Smooth muscle cell (in vitro differentiated cells): ENCODE data around the gene CTDNEP1. TPM values are rescaled to one million over a fixed set of nuclear protein-coding genes. Genes with fewer than 3 reads are reported as not detected.

Experiments
- DNase-seq: peaks from one replicate; lab custom pipeline; 2025; ENCODE audit not compliant: unreplicated experiment; lab: John Stamatoyannopoulos, UW
- H2AFZ ChIP-seq: fragments of 200-600 bp; sonication (generic); 2 replicates; pipeline ENCODE4 v1.6.0; 2016; ENCODE audit warnings: antibody characterized with exemption, low read depth, mild to moderate bottlenecking
- H3F3A ChIP-seq: fragments of 200-600 bp; sonication (generic); 2 replicates; pipeline ENCODE4 v1.6.0; 2017; ENCODE audit warnings: antibody characterized with exemption, low read depth
- H3K27ac ChIP-seq: fragments of 200-600 bp; sonication (generic); 2 replicates; pipeline ENCODE4 v1.5.1; 2016; ENCODE audit warnings: low read depth, mild to moderate bottlenecking
- H3K27me3 ChIP-seq: fragments of 200-600 bp; sonication (generic); 2 replicates; pipeline ENCODE4 v1.6.1; 2016; ENCODE audit warnings: low read depth, mild to moderate bottlenecking
- H3K36me3 ChIP-seq: fragments of 200-600 bp; sonication (generic); 2 replicates; pipeline ENCODE4 v1.5.1; 2016; ENCODE audit warnings: low read depth
- H3K4me1 ChIP-seq: fragments of 200-600 bp; sonication (generic); 2 replicates; pipeline ENCODE4 v1.5.1; 2016; ENCODE audit warnings: low read depth
- H3K4me2 ChIP-seq: fragments of 200-600 bp; sonication (generic); 2 replicates; pipeline ENCODE4 v1.6.0; 2016; ENCODE audit warnings: mild to moderate bottlenecking
- H3K4me3 ChIP-seq: fragments of 200-600 bp; sonication (generic); 2 replicates; pipeline ENCODE4 v1.5.1; 2016; ENCODE audit warnings: mild to moderate bottlenecking
- H3K79me2 ChIP-seq: fragments of 200-600 bp; sonication (generic); 2 replicates; pipeline ENCODE4 v1.6.0; 2016; ENCODE audit warnings: low read depth, mild to moderate bottlenecking
- H3K9ac ChIP-seq: fragments of 200-600 bp; sonication (generic); 2 replicates; pipeline ENCODE4 v1.6.0; 2016; ENCODE audit warnings: low read depth
- H3K9me3 ChIP-seq: fragments of 200-600 bp; sonication (generic); replicated peaks from 2 replicates; pipeline ENCODE4 v1.5.1; 2016; ENCODE audit warnings: low read depth
- H4K20me1 ChIP-seq: fragments of 200-600 bp; sonication (generic); 2 replicates; pipeline ENCODE4 v1.6.0; 2016; ENCODE audit warnings: low read depth
- WGBS: methylation state at CpG from one replicate; pipeline ENCODE4 v1.1.7; 2016; ENCODE audit warnings: low lambda C conversion rate; 5-methylcytosine and 5-hydroxymethylcytosine counted together
- polyA plus RNA-seq: library from polyadenylated mRNA; unstranded; fragments of >200 nt; fragmentation: Nextera tagmentation; extraction: Ambion mirVana; gene quantifications from 2 replicates; pipeline ENCODE4 v1.2.1, GENCODE V29; 2016
- total RNA-seq: library from RNA; depleted of rRNA; stranded (reverse); fragments of >200 nt; gene quantifications from 2 replicates; pipeline ENCODE4 v1.2.3, GENCODE V29; 2014
- TF ChIP-seq, protein P1 (sequence below): fragments of 200-600 bp; sonication (generic); IDR thresholded peaks from 2 replicates; pipeline ENCODE4 v1.5.1; 2017; ENCODE audit warnings: borderline replicate concordance, mild to moderate bottlenecking, antibody characterized with exemption; ENCODE audit not compliant: insufficient read depth, poor library complexity, severe bottlenecking

Gene CTDNEP1
- total RNA-seq (46.3 and 57.5 TPM in 2 replicates), polyA plus RNA-seq (88.4 and 96.2 TPM in 2 replicates)

DNA sequence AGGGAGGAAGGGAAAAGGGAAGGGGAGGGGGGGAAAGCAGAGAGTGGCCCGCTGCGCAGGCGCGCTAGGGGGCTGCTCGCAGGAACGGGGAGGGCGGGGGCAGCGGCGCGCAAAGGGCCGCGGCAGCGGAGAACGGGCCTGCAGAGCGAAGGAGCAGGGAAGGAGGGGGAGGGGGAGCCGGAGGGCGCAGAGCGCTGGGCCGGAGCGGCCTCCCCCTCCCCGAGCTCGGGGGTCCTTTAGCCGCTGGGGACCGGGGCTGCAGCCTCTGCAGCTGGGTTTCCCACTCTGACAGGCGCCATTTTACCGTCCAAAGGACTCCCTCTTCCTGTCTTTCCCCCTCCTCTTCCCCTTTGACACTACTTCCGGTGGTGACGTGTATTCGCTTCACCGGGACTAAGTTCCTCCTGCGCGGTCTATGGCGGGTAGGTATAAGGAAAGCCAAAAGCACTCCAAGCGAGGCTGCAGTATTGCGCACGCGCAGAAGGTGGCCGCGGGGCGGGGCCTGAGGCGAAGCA, at the start of gene CTDNEP1:
Gene CTDNEP1, minus strand, starts transcription at position 74 of the 515 bp plus-strand sequence. CDS start 438 bp downstream, outside the sequence.
- Histone ChIP-seq H3K79me2 (peaks cover 54% of the 10 kb centered on the region), H3K4me3 (peak within 1 kb of the TSS; percentile 100), H3K36me3 (no peaks in the 10 kb centered on the region), H2AFZ (peak within 1 kb of the TSS; percentile 73), H3K27me3 (no peaks in the 10 kb centered on the region), H3K4me1 (peaks cover 18% of the 10 kb centered on the region), H3F3A (no peaks in the 10 kb centered on the region), H3K9me3 (no peaks in the 10 kb centered on the region), H3K27ac (peak within 1 kb of the TSS; percentile 99), H3K9ac (peak within 1 kb of the TSS; percentile 97), H4K20me1 (peaks cover 8% of the 10 kb centered on the region), H3K4me2 (peak within 1 kb of the TSS; percentile 91)
- TF ChIP-seq, protein P1, sequence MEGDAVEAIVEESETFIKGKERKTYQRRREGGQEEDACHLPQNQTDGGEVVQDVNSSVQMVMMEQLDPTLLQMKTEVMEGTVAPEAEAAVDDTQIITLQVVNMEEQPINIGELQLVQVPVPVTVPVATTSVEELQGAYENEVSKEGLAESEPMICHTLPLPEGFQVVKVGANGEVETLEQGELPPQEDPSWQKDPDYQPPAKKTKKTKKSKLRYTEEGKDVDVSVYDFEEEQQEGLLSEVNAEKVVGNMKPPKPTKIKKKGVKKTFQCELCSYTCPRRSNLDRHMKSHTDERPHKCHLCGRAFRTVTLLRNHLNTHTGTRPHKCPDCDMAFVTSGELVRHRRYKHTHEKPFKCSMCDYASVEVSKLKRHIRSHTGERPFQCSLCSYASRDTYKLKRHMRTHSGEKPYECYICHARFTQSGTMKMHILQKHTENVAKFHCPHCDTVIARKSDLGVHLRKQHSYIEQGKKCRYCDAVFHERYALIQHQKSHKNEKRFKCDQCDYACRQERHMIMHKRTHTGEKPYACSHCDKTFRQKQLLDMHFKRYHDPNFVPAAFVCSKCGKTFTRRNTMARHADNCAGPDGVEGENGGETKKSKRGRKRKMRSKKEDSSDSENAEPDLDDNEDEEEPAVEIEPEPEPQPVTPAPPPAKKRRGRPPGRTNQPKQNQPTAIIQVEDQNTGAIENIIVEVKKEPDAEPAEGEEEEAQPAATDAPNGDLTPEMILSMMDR, result no peak
- WGBS, result 0% methylated on average over 17 of the region's 41 CpGs
- peak; percentile 98 for DNase-seq

DNA sequence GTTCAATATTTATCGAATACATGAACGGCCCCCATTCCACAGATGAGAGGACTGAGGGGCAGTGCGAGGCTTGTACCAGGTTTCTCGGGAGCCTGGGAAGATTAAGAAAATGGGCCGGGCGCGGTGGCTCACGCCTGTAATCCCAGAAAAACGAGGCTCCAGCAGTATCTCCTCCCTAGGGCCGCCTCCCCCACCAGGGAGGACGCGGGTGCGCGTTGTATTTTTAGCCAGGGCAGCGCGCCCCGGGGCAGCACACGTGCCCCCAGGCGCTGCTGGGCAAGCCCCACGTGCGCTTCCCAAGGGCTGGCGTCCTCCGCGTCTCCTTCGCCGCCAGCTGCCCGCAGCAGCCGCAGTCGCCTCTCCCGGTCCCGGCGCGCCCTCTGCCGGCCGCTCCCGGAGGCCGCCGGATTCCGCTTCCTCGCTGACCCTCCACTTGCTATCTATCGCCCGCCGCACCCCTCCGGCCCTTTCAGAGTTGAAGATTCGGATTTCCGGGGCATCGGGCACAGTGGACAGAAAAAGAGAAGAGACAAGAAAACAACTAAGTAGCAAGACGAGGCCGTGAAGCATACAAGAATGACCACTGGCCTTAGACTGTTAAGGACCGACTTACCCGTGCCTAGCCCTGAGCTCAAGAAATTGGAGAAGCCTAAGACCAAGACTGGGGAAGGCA, 44.8 kb upstream of the CTDNEP1 start:
- Histone ChIP-seq H3K9me3 (no peaks in the 10 kb centered on the region), H4K20me1 (no peaks in the 10 kb centered on the region), H3F3A (peaks cover 8% of the 10 kb centered on the region), H3K79me2 (no peaks in the 10 kb centered on the region), H3K4me3 (no peak overlapping the region), H3K27ac (no peak overlapping the region), H3K36me3 (no peaks in the 10 kb centered on the region), H3K4me2 (peak overlapping the region; percentile 79), H3K4me1 (no peaks in the 10 kb centered on the region), H3K9ac (no peak overlapping the region), H2AFZ (peak overlapping the region; percentile 50), H3K27me3 (peaks cover 41% of the 10 kb centered on the region)
- TF ChIP-seq, protein P1, result peak; percentile 97
- DNase-seq, result peak; percentile 52
- 8% methylated on average over 49 of the region's 51 CpGs for WGBS

DNA sequence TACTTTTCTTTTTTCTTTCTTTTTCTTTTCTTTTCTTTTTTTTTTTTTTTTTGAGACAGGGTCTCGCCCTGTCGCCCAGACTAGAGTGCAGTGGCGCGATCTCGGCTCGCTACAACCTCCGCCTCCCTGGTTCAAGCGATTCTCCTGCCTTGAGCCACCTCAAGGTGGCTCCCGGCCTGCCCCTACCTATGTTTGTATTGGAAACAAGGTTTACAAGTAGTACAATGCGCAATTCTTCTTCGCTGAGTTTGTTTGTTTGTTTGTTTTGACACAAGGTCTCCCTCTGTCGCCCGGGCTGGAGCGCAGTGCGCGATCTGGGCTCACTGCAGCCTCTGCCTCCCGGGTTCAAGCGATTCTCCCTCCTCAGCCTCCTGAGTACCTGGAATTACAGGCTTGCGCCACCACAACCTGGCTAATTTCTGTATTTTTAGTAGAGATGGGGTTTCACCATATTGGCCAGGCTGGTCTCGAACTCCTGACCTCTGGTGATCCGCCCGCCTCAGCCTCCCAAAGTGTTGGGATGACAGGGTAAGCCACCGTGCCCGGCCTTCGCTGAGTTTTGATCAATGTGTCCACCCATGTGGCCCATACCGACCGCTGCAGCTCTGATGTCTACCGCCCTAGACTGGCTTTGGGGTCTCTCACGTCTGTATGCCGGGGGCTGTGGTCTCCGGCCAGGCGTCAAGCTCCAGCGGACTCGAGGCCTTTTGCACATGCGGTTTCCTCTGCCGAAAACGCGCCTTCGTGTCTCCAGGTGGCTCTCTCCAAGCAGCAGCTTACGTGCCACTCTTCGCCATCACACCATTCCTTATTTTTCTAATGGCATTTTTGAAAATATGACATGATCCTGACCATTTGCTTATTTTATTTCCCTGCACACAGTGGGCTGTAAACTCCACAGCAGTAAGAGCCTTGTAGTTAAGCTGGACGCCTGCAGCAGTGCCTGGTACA, 44.0 kb upstream of the CTDNEP1 start:
- H3K9me3 ChIP-seq, result no peaks in the 10 kb centered on the region
- TF ChIP-seq, protein P1, result no peak
- WGBS, result 71% methylated on average over 42 of the region's 42 CpGs

More for the DNA sequence above, 44.0 kb upstream of the CTDNEP1 start:
- no peaks in the 10 kb centered on the region for H4K20me1 ChIP-seq
- no peak overlapping the region for H3K9ac ChIP-seq
- no peak overlapping the region for H3K27ac ChIP-seq
- H3K4me2 ChIP-seq, result peak overlapping the region; percentile 85
- H3F3A ChIP-seq, result peaks cover 8% of the 10 kb centered on the region
- no peak for DNase-seq
- no peaks in the 10 kb centered on the region for H3K4me1 ChIP-seq
- H3K79me2 ChIP-seq, result no peaks in the 10 kb centered on the region
- H3K36me3 ChIP-seq, result no peaks in the 10 kb centered on the region
- H3K4me3 ChIP-seq, result no peak overlapping the region
- H2AFZ ChIP-seq, result peak overlapping the region; percentile 50
- H3K27me3 ChIP-seq, result peaks cover 49% of the 10 kb centered on the region
